K562 (cell line): ENCODE results near the gene RNASEH2C. TPM values are rescaled to one million over a fixed set of nuclear protein-coding genes. Genes with fewer than 3 reads are reported as not detected.

Source experiments
- BRD4 ChIP-seq: fragments of 200-600 bp; sonication (generic); IDR thresholded peaks from 2 replicates; pipeline ENCODE4 v1.6.1; 2017; ENCODE audit warnings: inconsistent platforms
- CHD2 ChIP-seq: IDR thresholded peaks from 2 replicates; pipeline ENCODE4 v1.6.1; 2011; ENCODE audit warnings: low read depth, low read length
- EHMT2 ChIP-seq: fragments of 450-650 bp; IDR thresholded peaks from 2 replicates; pipeline ENCODE4 v1.6.1; 2018; ENCODE audit warnings: antibody characterized with exemption
- KLF16 ChIP-seq: IDR thresholded peaks from 2 replicates; pipeline ENCODE4 v1.6.1; 2016; ENCODE audit warnings: antibody characterized with exemption
- NR1H2 ChIP-seq: sonication (generic); formaldehyde crosslinking; IDR thresholded peaks from 2 replicates; pipeline ENCODE4 v1.4.0; 2020; ENCODE audit warnings: mild to moderate bottlenecking, missing genetic modification reagents
- OTX1 ChIP-seq: fragments of 450-650 bp; formaldehyde crosslinking; IDR thresholded peaks from 2 replicates; pipeline ENCODE4 v1.4.0; 2022; ENCODE audit warnings: mild to moderate bottlenecking
- SMARCE1 ChIP-seq: fragments of 450-650 bp; IDR thresholded peaks from 2 replicates; pipeline ENCODE4 v1.7.1; 2016; ENCODE audit warnings: mild to moderate bottlenecking
- STAG1 ChIP-seq: sonication (generic); formaldehyde crosslinking; IDR thresholded peaks from 2 replicates; pipeline ENCODE4 v1.5.0; 2020; ENCODE audit warnings: missing genetic modification reagents, borderline replicate concordance
- TCFL5 ChIP-seq: fragments of 250-450 bp; sonication (Bioruptor Pico); conservative IDR thresholded peaks from 2 replicates; pipeline ENCODE4 v1.6.1; 2021; ENCODE audit warnings: mild to moderate bottlenecking, moderate library complexity, matching md5 sums
- ZNF589 ChIP-seq: fragments of 200-800 bp; sonication (Bioruptor generic); IDR thresholded peaks from 2 replicates; pipeline ENCODE4 v1.6.1; 2016; ENCODE audit warnings: low read depth, missing genetic modification characterization, missing compliant biosample characterization
- ZNF699 ChIP-seq: fragments of 250-450 bp; sonication (Bioruptor Pico); IDR thresholded peaks from 2 replicates; pipeline ENCODE4 v1.8.0; 2021; ENCODE audit warnings: mild to moderate bottlenecking, moderate library complexity; ENCODE audit not compliant: insufficient replicate concordance
- ZNF717 ChIP-seq: fragments of 250-450 bp; sonication (Bioruptor Pico); IDR thresholded peaks from 2 replicates; pipeline ENCODE4 v1.5.0; 2021
- ZSCAN29 ChIP-seq: fragments of 450-650 bp; IDR thresholded peaks from 2 replicates; pipeline ENCODE4 v1.6.1; 2017
- polyA plus RNA-seq, 8 experiments: library from polyadenylated mRNA; depleted of rRNA in 4 of 8; stranded (reverse) in 5 of 8; unstranded in 3 of 8; fragments of >200 nt; fragmentation: Nextera tagmentation in 2 of 8; fragmentation: Illumina TruSeq in 1 of 8; extraction: Ambion mirVana in 2 of 8; extraction: Trizol in 1 of 8; gene quantifications; 2 replicates each; pipeline versions ENCODE4 v1.2.1 to v1.2.3, GENCODE V29; 2011 to 2014; ENCODE audit warnings: inconsistent platforms in 1 of 8, missing spikeins in 1 of 8
- total RNA-seq, 7 experiments: library from RNA; depleted of rRNA in 6 of 7; stranded (reverse); fragments of >200 nt in 6 of 7; fragmentation: Illumina TruSeq in 2 of 7; extraction: Trizol in 2 of 7; gene quantifications; 2 replicates each; pipeline versions ENCODE4 v1.2.1 to v1.2.3, GENCODE V29; 2011 to 2021; ENCODE audit warnings: low replicate concordance in 1 of 7
- TF ChIP-seq, protein P1 (sequence below), 2 experiments: fragments of 250-450 bp in 1 of 2; fragments of 450-650 bp in 1 of 2; sonication (Bioruptor Pico) in 1 of 2; IDR thresholded peaks; 2 replicates each; pipeline versions ENCODE4 v1.6.1 to v1.8.0; 2016 to 2021; ENCODE audit warnings: mild to moderate bottlenecking in 2 of 2, moderate library complexity in 2 of 2, missing compliant biosample characterization in 1 of 2, missing genetic modification characterization in 1 of 2
- TF ChIP-seq, protein P2 (sequence below): fragments of 450-650 bp; IDR thresholded peaks from 2 replicates; pipeline ENCODE4 v1.6.1; 2018; ENCODE audit warnings: mild to moderate bottlenecking, low read depth; ENCODE audit not compliant: partially characterized antibody
- TF ChIP-seq, protein P3 (sequence below): sonication (generic); formaldehyde crosslinking; IDR thresholded peaks from 2 replicates; pipeline ENCODE4 v1.8.1; 2023; ENCODE audit warnings: missing genetic modification reagents, mild to moderate bottlenecking, borderline replicate concordance
- TF ChIP-seq, protein P4 (sequence below), 2 experiments: IDR thresholded peaks; 2 replicates each; pipeline ENCODE4 v1.6.1; 2011; ENCODE audit warnings: borderline replicate concordance in 1 of 2, control low read depth in 1 of 2, low read depth in 1 of 2, low read length in 1 of 2, mild to moderate bottlenecking in 1 of 2, mixed read lengths in 1 of 2, moderate library complexity in 1 of 2; ENCODE audit not compliant: insufficient read depth in 1 of 2, insufficient read length in 1 of 2, poor library complexity in 1 of 2, severe bottlenecking in 1 of 2; ENCODE audit errors: extremely low read depth in 1 of 2

RNASEH2C gene
- total and polyA plus RNA-seq, 9 of the 15 experiments (the other 6 are each of a cell fraction or from before 2014, with no cell fraction given) = 5.4 to 78.2 (median 15.6) TPM

DNA sequence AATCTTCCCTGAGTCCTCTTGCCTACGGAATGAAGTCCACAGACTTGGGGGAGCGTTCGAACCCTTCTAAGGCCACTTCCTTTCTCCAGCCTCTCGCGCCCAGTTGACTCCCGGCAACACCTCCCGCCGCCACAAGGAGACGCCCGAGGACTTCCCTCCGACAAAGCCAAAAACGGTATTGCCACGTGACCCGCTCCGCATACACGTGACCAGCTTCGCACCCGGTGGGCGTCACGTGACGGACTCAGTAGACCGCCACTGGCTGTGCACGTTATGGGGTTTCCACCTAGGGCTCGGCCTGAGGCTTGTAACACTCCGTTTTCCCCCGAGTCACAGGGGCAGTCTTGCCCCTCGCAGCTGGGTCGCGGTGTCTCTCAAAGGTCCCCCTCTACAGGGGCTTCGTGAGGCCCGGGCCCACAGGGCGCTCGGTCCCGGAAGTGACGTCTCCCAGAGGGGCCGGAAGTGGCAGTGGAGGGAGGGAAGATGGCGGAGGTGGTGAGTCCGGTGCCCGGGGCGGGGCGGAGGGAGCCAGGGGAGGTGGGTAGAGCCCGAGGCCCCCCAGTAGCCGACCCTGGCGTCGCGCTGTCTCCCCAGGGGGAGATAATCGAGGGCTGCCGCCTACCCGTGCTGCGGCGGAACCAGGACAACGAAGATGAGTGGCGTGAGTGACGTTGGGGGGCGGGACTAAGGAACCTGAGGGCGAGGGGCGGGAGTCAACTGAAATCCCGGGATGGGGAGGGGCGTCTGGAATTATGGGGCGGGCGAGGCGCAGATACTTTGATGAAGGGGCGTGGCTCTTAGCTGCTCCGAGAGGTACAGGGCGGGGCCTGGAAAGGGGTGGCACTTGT is 8.6 kb downstream of the RNASEH2C start, which contains the start of gene KAT5 (continued):
- TF ChIP-seq ZNF717 (CRISPR knock-in tag) = 0 out of 2 replicates have a peak, but pooled peaks have one; percentile 62
- no peak; the same call in 1 of the 2 replicates for TF ChIP-seq NR1H2 (CRISPR knock-in tag)
- peak; percentile 84; the same call in 1 of the 2 replicates for TF ChIP-seq ZNF589 (CRISPR knock-in tag)
- TF ChIP-seq, protein P1, sequence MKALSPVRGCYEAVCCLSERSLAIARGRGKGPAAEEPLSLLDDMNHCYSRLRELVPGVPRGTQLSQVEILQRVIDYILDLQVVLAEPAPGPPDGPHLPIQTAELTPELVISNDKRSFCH (CRISPR knock-in tag; IDR thresholded peaks at IDR 0.05) = no peak
- TF ChIP-seq, protein P1 (tag; IDR thresholded peaks at IDR 0.05) = peak; percentile 96
- TF ChIP-seq, protein P2, sequence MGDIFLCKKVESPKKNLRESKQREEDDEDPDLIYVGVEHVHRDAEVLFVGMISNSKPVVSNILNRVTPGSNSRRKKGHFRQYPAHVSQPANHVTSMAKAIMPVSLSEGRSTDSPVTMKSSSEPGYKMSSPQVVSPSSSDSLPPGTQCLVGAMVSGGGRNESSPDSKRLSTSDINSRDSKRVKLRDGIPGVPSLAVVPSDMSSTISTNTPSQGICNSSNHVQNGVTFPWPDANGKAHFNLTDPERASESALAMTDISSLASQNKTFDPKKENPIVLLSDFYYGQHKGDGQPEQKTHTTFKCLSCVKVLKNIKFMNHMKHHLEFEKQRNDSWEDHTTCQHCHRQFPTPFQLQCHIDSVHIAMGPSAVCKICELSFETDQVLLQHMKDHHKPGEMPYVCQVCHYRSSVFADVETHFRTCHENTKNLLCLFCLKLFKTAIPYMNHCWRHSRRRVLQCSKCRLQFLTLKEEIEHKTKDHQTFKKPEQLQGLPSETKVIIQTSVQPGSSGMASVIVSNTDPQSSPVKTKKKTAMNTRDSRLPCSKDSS = no peak
- TF ChIP-seq, protein P3, sequence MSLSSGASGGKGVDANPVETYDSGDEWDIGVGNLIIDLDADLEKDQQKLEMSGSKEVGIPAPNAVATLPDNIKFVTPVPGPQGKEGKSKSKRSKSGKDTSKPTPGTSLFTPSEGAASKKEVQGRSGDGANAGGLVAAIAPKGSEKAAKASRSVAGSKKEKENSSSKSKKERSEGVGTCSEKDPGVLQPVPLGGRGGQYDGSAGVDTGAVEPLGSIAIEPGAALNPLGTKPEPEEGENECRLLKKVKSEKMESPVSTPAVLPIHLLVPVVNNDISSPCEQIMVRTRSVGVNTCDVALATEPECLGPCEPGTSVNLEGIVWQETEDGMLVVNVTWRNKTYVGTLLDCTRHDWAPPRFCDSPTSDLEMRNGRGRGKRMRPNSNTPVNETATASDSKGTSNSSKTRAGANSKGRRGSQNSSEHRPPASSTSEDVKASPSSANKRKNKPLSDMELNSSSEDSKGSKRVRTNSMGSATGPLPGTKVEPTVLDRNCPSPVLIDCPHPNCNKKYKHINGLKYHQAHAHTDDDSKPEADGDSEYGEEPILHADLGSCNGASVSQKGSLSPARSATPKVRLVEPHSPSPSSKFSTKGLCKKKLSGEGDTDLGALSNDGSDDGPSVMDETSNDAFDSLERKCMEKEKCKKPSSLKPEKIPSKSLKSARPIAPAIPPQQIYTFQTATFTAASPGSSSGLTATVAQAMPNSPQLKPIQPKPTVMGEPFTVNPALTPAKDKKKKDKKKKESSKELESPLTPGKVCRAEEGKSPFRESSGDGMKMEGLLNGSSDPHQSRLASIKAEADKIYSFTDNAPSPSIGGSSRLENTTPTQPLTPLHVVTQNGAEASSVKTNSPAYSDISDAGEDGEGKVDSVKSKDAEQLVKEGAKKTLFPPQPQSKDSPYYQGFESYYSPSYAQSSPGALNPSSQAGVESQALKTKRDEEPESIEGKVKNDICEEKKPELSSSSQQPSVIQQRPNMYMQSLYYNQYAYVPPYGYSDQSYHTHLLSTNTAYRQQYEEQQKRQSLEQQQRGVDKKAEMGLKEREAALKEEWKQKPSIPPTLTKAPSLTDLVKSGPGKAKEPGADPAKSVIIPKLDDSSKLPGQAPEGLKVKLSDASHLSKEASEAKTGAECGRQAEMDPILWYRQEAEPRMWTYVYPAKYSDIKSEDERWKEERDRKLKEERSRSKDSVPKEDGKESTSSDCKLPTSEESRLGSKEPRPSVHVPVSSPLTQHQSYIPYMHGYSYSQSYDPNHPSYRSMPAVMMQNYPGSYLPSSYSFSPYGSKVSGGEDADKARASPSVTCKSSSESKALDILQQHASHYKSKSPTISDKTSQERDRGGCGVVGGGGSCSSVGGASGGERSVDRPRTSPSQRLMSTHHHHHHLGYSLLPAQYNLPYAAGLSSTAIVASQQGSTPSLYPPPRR (CRISPR knock-in tag) = peak; percentile 90
- no peak for TF ChIP-seq SMARCE1
- TF ChIP-seq, protein P4, sequence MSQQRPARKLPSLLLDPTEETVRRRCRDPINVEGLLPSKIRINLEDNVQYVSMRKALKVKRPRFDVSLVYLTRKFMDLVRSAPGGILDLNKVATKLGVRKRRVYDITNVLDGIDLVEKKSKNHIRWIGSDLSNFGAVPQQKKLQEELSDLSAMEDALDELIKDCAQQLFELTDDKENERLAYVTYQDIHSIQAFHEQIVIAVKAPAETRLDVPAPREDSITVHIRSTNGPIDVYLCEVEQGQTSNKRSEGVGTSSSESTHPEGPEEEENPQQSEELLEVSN (IDR thresholded peaks at IDR 0.05; ENCODE audit: borderline replicate concordance in 1 of 2, extremely low read depth in 1 of 2, insufficient read depth in 1 of 2, insufficient read length in 1 of 2, low read depth in 1 of 2, low read length in 1 of 2, poor library complexity in 1 of 2, severe bottlenecking in 1 of 2) = peak; percentile 93 to 97
- TF ChIP-seq ZNF699 (CRISPR knock-in tag) = no peak
- peak; percentile 94 for TF ChIP-seq EHMT2
- peak; percentile 81 for TF ChIP-seq KLF16
- TF ChIP-seq STAG1 (CRISPR knock-in tag) = peak; percentile 82
- no peak for TF ChIP-seq ZSCAN29
- no peak; the same call in 1 of the 2 replicates for TF ChIP-seq CHD2
- no peak for TF ChIP-seq OTX1 (CRISPR knock-in tag)
- 0 out of 2 replicates have a peak, but pooled peaks have one; percentile 43 for TF ChIP-seq TCFL5 (CRISPR knock-in tag)
- no peak for TF ChIP-seq BRD4
